ENCODE results near the gene INHBB.

Gene INHBB

GRCh38 chr2:120358734-120359465 is 13.0 kb downstream of the INHBB start:
- DNase-seq (ENCODE audit: low read depth) = no peak

DNA sequence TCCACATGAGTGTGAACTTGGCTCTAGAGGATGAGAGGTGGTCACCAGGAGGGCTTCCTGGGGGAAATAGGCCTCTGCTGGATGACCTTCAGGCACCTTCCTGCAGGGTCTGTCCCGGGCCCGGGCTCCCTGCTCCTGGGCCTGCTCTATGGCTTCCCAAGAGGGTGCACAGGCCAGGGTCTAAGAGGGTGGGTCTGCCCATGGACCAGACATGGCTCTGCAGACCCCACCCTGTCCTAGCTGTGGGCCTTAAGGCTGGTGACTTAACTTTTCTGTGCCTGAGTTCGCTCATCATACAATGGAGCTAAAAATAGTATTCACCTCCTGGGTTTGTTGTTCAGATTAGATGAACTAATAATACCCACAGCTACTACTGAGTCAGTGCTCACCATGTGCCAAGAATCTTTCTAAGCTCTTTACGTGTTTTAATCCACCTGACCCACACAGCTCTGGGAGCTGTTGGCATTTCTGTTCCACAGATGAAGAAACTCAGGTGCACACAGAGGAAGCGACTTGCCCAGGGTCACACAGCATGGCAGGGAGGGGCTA is 14.4 kb downstream of the INHBB start:
- no peak for DNase-seq (ENCODE audit: low read depth)

DNA sequence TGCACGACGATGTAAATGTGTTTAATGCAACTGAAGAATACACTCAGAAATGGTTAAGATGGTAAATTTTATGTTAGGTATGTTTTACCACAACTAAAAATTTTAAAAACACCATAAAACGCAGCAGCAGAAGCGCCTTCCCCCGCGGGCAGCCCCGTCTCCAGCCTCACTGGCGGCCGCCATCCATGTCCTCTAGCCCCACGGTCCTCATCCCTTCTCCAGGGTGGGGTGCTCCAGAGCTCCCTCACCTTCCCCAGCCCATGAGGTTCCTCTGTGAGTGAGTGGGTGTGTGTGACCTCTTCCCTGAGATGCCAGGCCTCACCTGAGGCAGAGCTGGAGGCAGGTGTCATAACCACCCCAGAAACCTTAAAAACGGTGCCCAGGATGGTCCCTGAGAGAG is 17.0 kb downstream of the INHBB start:
- no peak for DNase-seq (ENCODE audit: low read depth)

- no peak for DNase-seq (ENCODE audit: low read depth)
Measured at GRCh38 chr2:120365236-120365793, 19.4 kb downstream of the INHBB start.

DNA sequence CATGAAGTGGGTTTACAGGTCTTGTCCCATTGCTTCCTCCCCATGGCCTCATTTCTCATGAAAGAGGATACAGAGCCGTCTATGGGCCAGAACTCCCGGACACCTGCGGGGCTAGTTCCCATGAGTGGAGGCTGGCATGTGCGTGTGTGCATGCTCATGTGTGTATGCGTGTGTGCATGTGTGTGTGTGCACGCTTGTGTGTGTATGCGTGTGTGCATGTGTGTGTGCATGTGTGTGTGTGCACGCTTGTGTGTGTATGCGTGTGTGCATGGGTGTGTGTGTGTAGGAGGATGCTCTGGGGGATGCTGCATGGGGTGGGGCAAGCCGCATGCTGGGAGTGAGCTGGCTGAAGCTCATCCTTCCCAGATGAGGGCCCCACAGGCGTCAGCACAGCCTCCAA is 20.8 kb downstream of the INHBB start:
- no peak for DNase-seq (ENCODE audit: low read depth)

DNA sequence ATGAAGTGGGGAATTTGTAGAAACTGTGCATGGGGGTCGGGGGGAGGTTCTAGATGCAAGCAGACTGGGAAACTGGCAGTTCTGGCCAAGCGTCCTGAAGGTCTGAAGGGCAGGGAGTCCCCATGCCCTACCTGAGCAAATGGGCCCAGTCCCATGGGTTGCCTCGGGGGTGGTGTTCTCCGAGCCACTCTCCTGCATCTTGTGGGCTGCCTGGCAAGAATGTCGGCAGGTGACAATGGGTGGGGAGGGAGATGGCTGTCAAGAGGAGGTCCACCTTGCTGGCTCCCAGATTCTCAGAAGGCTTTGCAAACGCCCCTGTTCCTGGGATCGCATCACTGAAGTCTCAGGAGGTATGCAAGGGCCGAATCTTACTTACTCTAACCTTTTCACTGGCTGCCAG is 21.3 kb downstream of the INHBB start:
- DNase-seq (ENCODE audit: low read depth) = no peak

GRCh38 chr2:120367649-120368048 is 21.7 kb downstream of the INHBB start:
- DNase-seq (ENCODE audit: low read depth) = no peak

DNA sequence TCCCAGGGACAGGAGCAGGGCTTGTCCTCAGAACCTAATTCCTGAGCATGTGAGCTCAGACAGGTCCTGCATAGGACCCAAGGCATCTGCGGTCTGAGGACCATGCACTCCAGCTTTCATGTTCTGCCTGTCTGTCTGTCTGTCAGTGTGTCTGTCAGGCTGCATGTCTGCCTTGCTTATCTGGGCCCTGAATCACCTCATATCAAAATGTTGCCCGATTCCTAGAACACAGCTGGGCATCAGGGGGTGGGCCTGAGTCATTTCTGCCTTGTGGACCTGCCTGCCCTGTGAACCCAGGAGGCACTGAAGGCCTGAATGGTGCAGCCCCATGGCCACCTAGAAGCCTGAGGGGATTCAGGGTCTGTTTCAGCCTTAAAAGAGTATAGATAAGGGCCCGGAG is 22.1 kb downstream of the INHBB start:
- DNase-seq (ENCODE audit: low read depth) = no peak

DNA sequence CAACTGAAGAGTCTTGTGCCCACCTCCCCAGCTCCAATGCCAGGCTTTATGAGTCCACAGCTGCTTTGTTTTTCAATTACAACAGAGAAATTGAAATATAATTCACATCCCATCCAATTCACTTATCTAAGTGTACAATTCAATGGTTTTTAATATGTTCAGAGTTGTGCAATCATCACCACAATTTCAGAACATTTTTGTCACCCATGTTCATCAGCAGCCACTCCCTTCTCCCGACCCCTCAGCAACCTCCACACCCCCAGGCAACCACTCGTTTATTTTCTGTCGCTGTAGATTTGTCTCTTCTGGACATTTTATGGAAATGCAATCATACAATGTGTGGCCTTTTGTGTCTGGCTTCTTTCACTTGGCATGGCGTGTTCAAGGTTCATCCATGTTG is 23.3 kb downstream of the INHBB start:
- DNase-seq (ENCODE audit: low read depth) = no peak

- DNase-seq (ENCODE audit: low read depth) = no peak
Measured at GRCh38 chr2:120371969-120372625, 26.2 kb downstream of the INHBB start.

GRCh38 chr2:120372816-120373215 is 26.9 kb downstream of the INHBB start:
- DNase-seq (ENCODE audit: low read depth) = no peak

GRCh38 chr2:120373424-120373823 is 27.5 kb downstream of the INHBB start:
- no peak for DNase-seq (ENCODE audit: low read depth)

DNA sequence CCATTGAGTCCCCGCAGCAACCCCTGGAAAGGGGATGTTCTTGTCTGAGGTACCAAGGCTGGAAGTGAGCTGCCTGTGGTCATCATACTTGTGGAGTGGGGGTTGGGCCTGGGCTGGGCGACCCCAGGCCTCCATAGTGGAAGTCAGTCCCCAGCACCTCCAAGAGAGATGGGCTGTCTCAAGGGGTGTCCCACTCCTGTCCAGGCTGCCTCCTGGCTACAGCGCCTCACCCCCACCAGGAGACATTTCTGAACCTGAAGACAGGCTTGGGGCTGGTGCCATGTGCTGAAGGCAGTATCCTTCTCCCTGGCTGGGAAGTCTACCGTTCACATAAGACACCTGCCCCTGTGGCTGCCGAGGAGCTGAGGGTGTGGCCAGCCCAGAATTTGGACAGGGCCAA is 28.9 kb downstream of the INHBB start:
- DNase-seq (ENCODE audit: low read depth) = no peak

GRCh38 chr2:120375251-120376020 is 29.5 kb downstream of the INHBB start:
- DNase-seq (ENCODE audit: low read depth) = no peak

- no peak for DNase-seq (ENCODE audit: low read depth)
Measured at GRCh38 chr2:120376101-120376500, 30.2 kb downstream of the INHBB start.

GRCh38 chr2:120376679-120377640 is 31.0 kb downstream of the INHBB start:
- no peak for DNase-seq (ENCODE audit: low read depth)

DNA sequence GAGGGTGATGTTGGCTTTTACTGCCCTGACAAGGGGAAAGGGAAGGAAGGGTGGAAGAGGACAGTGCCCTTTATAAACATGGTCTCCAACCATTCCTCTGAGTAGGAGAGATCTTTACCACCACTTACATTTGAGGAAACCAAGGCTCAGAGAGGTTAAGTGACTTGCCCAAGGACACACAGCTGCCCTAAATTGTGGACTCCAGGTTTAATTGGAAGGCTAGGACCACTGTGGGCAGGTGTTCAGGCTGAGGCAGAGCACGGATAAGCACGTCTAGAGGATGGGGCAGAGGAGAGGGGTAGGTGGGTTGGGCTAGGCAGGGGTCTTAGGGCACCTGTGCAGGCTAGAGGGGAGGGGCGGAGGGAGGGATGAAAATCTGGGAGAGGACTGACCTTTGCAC is 32.7 kb downstream of the INHBB start:
- no peak for DNase-seq (ENCODE audit: low read depth)

- DNase-seq (ENCODE audit: low read depth) = no peak
Measured at GRCh38 chr2:120379916-120380893, 34.3 kb downstream of the INHBB start.

DNA sequence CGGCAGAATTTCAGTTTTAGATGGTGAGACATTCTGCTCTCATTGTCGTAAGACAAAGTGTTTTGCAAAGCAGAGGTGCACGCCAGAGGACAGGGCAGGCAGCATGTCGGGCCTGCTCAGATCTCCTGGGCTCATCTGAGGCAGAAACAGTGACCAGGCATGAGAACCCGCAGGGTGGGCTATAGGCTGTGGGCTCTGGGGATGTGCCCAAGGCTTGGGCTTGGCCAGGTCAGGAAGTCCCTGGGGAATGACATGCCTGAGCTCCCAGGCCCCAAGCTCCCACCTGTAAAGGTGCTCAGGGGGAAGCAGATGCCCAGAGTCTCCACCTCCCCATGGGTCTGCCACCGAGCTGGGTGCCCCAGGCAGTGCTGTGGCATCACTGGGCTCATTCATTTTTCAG is 35.3 kb downstream of the INHBB start:
- DNase-seq (ENCODE audit: low read depth) = no peak

GRCh38 chr2:120381661-120382060 is 35.7 kb downstream of the INHBB start:
- no peak for DNase-seq (ENCODE audit: low read depth)
